Middle frontal gyrus (tissue), 1 donor: ENCODE data around the gene CREBRF.
"Not testable (repeated sequence)": the region's sequence is repeated elsewhere in the genome, so short reads cannot be mapped to it uniquely, and the experiment has no call there.

ENCODE experiments used
- DNase-seq: peaks from one replicate; pipeline ENCODE4 v3.0.0-alpha.2; 2015; ENCODE audit warnings: low spot score; ENCODE audit errors: extremely low spot score

CREBRF gene

GRCh38 chr5:173076471-173076870 is 20.3 kb downstream of the CREBRF start:
- DNase-seq = not testable (repeated sequence)

DNA sequence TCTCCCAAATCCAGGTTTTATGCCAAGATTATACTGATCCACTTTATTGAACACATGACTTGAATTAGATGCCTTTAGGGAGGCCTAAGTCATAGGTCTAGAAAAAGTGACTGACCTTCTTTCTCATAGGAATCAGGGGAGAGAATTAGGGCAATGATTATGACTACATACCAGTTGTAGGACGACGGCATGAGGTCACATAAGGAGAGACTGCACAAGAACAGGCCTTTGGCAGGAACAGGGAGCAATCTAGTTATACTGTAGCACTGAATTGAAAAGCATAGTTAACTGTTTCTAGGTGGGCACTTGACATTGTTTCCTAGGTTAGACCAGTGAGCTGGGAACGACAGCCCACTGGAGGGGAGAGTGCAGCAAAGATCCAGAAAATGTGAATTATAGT is 22.7 kb downstream of the CREBRF start:
- DNase-seq = no peak

DNA sequence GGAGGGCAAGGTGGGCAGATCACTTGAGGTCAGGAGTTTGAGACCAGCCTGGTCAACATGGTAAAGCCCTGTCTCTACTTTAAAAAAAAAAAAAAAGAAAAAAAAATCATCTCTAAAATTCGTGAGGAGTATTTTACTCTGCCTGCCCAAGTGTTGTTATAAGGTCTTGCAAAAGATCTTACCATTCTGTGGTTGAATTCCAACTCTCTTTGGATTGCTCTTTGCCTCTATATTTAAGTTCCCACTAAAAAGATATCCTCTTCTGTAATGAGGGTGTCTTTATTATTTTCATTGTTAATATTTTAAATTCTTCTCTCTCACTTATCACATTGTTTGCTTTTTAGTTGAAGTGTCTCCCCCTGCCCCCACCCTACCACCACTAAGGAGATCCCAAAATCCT is 33.4 kb downstream of the CREBRF start:
- DNase-seq = no peak

- DNase-seq = no peak
Observed at GRCh38 chr5:173090639-173091038, 34.5 kb downstream of the CREBRF start.

DNA sequence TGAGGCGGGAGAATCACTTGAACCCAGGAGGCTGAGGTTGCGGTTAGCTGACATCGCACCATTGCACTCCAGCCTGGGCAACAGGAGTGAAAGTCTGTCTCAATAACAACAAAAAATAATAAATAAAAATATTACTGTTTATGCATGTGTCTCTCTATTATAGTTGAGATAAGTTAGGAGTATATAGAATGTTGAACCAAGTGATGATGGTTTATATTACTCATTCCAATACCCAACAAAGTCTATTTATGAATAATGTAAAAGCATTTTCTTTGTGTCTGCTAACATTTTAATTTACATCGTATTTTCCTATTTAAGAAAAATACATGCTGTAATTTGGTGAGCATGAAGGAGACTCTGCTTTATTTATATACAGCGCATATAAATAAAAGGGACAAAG is 35.8 kb downstream of the CREBRF start:
- DNase-seq = no peak

GRCh38 chr5:173093606-173094005 is 37.5 kb downstream of the CREBRF start:
- DNase-seq = no peak

DNA sequence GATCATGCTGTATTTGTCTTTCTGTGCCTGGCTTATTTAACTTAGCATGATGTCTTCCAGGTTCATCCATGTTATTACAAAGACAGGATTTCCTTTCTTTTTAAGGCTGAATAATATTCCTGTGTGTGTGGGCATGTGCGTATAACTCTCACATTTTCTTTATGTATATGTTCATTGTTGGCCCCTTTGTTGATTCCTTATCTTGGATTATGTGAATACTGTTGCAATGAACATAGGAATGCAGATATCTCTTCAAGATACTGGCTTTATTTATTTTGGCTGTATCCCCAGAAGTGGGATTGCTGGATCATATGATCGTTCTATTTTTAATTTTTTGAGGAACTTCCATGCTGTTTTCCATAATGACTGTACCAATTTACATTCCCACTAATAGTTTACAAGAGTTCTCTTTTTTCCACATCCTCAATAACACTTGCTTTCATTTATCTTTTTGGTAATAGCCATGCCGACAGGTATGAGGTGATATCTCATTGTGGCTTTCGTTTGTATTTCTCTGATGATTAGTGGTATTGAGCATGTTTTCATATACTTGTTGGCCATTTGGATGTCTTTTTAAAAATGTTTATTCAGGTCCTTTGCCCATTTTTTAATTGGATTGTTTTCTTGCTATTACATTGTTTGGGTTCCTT is 38.0 kb downstream of the CREBRF start:
- no peak for DNase-seq

GRCh38 chr5:173098787-173099186 is 42.6 kb downstream of the CREBRF start:
- no peak for DNase-seq

DNA sequence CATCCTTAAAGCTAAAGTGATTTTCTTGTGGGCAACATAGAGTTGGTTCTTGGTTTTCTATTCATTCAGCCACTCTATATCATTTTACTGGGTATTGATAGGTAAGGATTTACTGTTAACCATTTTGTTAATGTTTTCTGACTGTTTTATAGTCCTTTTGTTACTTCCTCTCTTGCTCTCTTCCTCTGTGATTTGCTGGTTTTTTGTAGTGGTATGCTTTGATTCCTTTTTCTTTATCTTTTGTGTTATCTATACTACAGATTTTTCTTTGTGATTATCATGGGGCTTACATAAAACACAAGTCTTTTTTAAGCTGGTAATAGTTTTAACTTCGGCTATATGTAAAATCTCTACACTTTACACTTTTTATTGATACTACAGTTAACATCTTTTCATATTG is 43.3 kb downstream of the CREBRF start:
- no peak for DNase-seq

DNA sequence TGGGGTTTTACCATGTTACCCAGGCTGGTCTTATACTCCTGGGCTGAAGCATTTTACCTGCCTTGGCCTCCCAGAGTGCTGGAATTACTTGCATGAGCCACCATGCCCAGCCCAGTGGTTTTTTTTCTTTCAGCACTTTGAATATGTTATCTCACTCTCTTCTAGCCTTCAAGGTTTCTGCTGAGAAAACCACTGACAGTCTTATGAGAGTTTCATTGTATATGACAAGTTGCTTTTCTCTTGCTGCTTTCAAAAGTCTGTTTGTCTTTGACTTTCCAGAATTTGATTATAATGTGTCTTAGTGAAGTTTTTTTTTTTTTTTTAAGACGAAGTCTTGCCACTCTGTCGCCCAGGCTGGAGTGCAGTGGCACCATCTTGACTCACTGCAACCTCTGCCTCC is 45.1 kb downstream of the CREBRF start:
- no peak for DNase-seq

GRCh38 chr5:173103411-173103810 is 47.3 kb downstream of the CREBRF start:
- no peak for DNase-seq

DNA sequence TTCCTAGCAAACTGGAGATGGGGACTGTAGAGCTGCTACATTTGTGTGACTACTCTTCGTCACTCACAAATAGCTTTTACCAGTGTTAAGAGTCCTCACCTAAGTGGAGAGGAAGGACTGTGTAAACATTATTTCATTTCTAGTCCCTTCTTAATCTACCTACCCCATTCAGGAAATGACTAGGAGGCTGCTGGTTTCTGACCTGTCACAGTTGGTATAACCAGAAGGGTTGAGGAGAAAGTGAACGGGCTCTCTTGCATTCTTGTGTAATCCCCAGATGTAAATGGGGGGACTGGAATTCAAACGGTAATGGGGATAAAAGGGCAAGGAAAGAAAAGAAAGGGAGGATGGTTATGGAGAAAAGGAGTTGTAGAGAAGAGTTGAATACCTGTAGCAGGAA is 52.8 kb downstream of the CREBRF start:
- DNase-seq = no peak

DNA sequence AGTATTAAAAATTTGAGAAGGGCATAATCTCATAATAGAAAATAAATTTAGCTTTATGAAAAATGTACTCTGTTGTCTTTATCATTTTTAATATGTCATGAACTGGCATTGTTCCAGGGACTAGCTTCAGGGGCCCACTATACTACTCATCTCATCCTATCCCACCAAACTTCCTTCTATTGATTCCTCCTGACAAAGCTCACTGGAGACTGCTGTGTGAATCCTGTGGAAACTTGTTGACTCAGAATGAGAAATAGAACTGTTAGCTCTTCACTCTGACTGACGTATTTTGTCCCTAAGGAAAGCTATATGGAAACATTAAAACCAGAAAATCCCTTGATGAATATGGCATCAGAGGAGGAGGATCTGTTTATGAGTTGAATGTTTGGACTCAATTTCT is 58.4 kb downstream of the CREBRF start:
- DNase-seq = no peak

- no peak for DNase-seq
Observed at GRCh38 chr5:173119719-173120118, 63.6 kb downstream of the CREBRF start.

DNA sequence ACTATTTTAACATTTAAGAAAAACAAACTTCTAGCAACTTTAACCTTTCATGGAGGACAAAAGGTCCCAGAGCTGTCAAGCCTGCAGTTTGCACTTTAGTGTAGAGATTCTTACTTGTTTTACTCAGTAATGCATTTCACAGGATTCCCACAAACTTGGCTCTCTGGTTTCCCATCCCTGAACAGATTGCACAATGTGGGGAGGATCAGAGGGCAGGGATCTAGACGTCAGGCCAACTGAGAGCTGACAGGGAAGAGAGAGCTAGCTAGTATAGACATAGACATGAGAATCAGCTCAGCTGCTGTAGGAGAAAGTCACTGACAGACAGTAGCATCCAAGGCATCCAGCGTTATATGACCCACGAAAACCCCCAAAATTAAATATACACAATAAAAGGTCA is 67.3 kb downstream of the CREBRF start:
- DNase-seq = no peak

GRCh38 chr5:173132166-173132565 is 76.0 kb downstream of the CREBRF start:
- not testable (repeated sequence) for DNase-seq

DNA sequence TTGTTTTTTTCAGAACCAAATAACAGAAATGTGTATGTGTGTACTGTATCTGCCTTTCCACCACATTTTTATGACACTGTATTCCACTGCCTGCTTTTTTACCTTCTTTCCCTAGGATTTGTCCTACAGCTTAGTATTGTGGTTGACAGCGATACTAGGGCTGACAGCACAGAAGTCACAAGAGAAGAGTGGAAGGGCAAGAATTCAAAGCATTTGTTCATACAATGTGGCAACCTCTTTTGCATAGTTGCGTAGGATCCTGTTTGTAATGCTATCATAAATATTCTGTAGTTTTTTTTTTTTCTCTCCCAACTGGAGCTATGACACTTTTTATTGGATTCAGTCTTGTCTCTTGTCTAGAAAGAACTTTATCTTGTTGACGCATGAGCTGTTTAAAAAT is 82.6 kb downstream of the CREBRF start:
- no peak for DNase-seq

GRCh38 chr5:173139631-173140030 is 83.5 kb downstream of the CREBRF start:
- no peak for DNase-seq

GRCh38 chr5:173140769-173141168 is 84.6 kb downstream of the CREBRF start:
- DNase-seq = no peak

DNA sequence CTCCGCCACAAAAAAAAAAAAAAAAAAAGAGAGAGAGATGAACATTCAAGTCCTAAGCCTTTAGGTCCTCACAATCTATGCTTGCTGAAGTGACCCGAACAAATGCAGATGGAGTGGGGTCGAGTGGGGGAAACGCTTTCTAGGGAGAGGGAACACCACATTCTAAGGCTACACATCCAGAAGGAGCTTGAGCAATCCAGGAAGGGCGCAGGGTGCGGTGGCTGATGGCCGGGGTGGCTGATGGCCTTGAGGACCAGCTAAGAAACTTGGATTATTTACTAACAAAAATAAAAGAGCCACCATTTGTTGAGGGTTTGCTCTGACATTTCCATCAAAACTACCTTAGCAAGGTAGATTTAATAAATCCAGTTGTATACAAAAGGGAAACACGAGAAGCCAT is 87.4 kb downstream of the CREBRF start:
- no peak for DNase-seq

GRCh38 chr5:173144200-173145176 is 88.3 kb downstream of the CREBRF start, which contains the start of gene BNIP1:
Gene BNIP1 (plus strand): TSS chr5:173144531. CDS start chr5:173144546, 15 bp downstream.
- peak; percentile 87 for DNase-seq

DNA sequence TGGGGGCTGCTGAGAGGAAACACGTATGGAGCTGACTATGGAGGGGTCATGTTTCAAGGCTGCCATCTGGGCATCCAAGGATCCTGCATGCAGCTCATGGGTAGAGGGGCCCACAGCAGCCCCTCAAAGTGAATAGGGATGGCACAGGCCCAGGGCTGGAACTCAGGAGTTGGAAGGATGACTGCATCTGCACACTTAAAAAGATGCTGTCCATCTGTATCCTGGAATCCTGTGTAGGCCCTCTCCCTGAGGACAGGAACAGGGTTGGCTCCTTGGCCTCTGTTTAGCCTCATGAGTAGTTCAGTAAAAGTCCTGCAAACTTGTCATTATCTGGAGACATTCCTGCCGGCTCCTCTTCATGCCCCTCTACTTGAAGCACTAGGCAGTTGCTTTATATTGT is 92.2 kb downstream of the CREBRF start:
- DNase-seq = no peak

DNA sequence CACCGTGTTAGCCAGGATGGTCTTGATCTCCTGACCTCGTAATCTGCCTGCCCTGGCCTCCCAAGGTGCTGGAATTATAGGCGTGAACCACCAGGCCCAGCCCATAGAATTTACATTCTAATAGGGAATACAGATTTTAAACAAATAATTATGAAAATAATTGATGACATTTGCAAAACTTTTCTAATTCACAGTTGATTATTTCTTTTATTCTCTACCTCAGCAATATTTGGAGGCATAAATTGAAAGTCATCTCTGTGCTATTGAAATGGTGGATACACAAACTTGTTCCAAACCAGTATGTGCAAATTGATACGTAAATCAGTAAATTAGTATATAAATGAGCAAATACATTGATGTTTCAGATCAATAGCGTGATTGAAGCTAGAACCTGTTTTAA is 96.4 kb downstream of the CREBRF start:
- no peak for DNase-seq
